GM12872 (cell line): ENCODE measurements around the gene NCAPD2.

ENCODE experiments used
- TF ChIP-seq, protein P1 (sequence below): IDR thresholded peaks from 3 replicates; pipeline ENCODE4 v1.5.1; 2011; ENCODE audit warnings: low read depth, mild to moderate bottlenecking, low read length, moderate library complexity; ENCODE audit not compliant: insufficient read depth

NCAPD2 gene

DNA sequence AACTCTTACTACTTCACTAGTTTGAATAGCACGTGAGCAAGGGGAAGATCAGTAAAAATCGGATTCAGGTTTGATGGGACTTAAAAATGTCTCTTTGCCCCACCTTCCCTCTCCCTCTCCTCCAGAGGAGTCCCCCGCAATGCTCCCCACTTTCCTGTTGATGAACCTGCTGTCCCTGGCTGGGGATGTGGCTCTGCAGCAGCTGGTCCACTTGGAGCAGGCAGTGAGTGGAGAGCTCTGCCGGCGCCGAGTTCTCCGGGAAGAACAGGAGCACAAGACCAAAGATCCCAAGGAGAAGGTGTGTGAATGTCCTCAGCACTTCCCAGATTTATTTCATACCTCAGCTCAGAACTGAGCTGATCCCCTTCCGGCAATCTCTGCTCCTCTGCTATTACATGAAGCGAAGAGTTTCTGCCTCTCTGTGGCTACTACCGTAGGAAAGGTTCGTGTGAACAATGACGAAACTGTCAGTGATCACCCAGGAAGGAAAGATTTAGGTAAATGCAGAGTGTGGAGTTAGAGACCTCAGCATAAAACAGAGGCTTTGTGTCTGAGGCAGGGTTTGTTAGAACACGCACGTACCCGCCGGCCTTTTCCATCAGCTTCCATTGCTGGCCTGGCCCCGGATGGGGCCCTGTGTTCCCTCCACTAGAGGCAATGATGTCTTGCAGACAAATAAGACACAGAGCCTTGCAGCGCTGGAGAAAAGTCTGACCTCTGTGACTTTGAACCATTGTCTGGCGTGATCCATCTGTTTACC, 33.0 kb downstream of the NCAPD2 start:
- TF ChIP-seq, protein P1, sequence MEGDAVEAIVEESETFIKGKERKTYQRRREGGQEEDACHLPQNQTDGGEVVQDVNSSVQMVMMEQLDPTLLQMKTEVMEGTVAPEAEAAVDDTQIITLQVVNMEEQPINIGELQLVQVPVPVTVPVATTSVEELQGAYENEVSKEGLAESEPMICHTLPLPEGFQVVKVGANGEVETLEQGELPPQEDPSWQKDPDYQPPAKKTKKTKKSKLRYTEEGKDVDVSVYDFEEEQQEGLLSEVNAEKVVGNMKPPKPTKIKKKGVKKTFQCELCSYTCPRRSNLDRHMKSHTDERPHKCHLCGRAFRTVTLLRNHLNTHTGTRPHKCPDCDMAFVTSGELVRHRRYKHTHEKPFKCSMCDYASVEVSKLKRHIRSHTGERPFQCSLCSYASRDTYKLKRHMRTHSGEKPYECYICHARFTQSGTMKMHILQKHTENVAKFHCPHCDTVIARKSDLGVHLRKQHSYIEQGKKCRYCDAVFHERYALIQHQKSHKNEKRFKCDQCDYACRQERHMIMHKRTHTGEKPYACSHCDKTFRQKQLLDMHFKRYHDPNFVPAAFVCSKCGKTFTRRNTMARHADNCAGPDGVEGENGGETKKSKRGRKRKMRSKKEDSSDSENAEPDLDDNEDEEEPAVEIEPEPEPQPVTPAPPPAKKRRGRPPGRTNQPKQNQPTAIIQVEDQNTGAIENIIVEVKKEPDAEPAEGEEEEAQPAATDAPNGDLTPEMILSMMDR: no peak

DNA sequence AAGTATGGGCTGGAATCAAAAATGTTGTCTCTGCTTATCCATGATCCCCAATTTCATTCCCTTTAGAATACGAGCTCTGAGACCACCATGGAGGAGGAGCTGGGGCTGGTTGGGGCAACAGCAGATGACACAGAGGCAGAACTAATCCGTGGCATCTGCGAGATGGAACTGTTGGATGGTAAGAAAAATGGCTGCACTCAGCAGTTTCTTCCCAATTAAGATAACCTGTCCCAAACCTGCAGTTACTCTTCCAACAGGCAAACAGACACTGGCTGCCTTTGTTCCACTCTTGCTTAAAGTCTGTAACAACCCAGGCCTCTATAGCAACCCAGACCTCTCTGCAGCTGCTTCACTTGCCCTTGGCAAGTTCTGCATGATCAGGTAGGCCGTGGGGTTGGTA, 33.8 kb downstream of the NCAPD2 start:
- TF ChIP-seq, protein P1: no peak

DNA sequence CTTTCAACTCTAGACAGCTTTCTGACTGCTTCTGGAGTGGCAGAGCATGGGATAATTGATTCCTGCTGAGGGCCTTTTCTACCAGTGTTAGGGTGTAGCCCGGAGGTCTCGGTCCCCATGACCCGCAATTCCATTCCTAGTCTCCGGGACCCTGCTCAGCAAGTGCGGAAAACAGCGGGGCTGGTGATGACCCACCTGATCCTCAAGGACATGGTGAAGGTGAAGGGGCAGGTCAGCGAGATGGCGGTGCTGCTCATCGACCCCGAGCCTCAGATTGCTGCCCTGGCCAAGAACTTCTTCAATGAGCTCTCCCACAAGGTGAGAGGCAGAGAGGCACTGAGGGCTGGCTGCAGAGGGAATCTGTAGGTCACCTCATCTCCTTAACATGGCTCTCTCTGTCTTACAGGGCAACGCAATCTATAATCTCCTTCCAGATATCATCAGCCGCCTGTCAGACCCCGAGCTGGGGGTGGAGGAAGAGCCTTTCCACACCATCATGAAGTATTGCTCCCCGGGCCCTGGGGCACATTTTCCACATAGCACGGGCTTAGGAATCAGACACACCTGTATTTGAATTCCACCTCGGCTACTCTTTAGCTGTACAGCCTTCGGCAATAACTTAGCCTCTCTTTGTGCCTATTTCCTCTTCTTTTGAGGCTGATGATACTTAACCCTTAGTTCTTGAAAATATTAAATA, 34.8 kb downstream of the NCAPD2 start:
- TF ChIP-seq, protein P1: no peak

DNA sequence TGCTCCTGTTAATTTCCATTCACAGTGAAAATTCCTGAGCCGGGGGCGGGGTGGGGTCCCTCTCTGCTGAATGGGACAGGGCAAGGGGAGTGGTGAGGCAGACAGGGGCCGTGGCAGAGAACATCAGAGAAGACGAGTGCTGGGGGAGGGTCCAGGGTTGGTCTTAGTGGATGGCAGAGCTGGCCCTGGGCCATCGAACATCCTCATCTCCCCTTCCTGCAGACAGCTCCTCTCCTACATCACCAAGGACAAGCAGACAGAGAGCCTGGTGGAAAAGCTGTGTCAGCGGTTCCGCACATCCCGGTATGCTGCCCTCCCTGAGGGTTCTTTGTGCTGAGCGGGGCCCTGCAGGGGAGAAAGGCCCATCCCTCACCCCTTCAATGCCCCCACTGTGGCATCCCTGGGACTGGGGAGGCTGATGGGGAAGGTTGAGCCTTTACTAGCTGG, 35.4 kb downstream of the NCAPD2 start:
- TF ChIP-seq, protein P1: no peak

DNA sequence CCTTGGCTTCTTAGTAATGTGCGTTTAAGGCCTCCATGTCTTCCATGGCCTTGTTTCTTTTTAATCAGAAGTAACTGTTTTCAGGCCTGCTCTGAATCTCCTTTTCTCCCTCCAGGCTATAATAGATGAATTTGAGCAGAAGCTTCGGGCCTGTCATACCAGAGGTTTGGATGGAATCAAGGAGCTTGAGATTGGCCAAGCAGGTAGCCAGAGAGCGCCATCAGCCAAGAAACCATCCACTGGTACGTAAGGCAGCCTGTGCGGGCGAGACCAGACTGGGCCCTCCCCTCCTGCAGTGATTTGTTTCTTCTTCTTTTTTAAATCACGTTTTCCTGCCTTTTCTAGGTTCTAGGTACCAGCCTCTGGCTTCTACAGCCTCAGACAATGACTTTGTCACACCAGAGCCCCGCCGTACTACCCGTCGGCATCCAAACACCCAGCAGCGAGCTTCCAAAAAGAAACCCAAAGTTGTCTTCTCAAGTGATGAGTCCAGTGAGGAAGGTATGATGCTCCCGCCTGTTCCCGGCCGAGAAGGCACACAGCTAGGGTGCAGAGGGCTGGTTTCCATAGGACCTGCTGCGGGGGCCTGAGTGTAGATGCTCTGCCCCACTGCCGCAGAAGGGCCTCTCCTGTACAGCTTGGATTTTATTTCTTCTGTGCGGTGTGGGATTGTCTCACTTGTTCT, 36.8 kb downstream of the NCAPD2 start:
- TF ChIP-seq, protein P1: no peak

DNA sequence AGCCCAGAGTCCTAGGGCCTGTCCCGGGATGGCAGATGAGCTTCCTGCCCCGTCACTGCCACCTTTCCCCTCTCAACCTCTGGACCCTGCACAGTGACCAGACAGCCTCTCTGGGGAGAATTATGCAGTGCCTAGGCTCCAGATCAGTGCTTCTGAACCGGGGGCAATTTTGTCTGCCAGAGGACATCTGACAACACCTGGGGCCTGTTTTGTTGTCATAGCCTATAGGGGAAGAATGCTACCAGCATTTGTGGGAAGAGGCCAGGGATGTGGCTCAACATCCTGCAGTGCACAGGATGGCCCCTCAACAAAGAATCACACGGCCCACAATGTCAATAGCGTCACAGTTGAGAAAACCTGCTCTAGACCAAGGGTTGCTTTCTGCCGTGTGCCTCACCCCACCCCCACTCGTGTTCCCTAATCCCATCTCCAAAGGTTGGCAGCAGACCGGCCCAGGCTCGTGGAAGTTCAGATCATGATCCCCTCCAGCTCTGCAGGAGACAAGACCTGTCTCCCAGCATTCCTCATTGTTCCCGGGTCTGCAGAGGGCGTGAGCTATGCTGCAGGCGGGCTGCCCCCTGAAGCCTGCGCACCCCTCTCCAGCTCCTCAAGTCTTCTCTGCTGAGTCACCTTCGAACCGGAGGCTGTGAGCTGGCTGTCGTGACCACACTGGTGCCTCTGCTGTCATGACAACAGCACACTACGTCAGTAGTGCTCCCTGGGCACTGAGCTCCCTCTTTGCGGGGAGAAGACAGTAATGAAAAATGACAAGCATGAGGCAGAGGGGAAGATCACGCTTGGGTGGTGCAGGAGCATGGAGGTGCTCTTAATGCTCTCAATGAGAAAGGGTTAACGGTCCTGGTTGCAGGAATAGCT, 38.4 kb downstream of the NCAPD2 start:
- TF ChIP-seq, protein P1: no peak
